ENCODE results near the gene GAS7. TPM values are rescaled to one million over a fixed set of nuclear protein-coding genes. Genes with fewer than 3 reads are reported as not detected.

The GAS7 gene
- total RNA-seq, 3 donors from 2014 or later, result 0.30 to 1.6 (median 0.82) TPM

- Mint-ChIP-seq H3K36me3 (ENCODE audit: insufficient read depth) (no peaks in the 10 kb centered on the region), H3K9me3 (peaks cover 7% of the 10 kb centered on the region), H3K27me3 (ENCODE audit: low read depth) (no peaks in the 10 kb centered on the region), H3K4me3 (no peak overlapping the region), H3K4me1 (ENCODE audit: low read depth) (no peaks in the 10 kb centered on the region)
- no peak for ATAC-seq
- no peak for DNase-seq
Observed at GRCh38 chr17:9862949-9863348, 335.5 kb downstream of the GAS7 start.

- Mint-ChIP-seq H3K36me3 (ENCODE audit: insufficient read depth) (no peaks in the 10 kb centered on the region), H3K9me3 (peaks cover 10% of the 10 kb centered on the region), H3K4me1 (ENCODE audit: low read depth) (no peaks in the 10 kb centered on the region), H3K27me3 (ENCODE audit: low read depth) (no peaks in the 10 kb centered on the region), H3K4me3 (no peak overlapping the region)
- ATAC-seq (no peak), DNase-seq (no peak)
Observed at GRCh38 chr17:9862220-9862619, 336.2 kb downstream of the GAS7 start.

GRCh38 chr17:9860851-9861250 lies 337.6 kb downstream of the GAS7 start:
- H3K36me3 Mint-ChIP-seq (ENCODE audit: insufficient read depth), result no peaks in the 10 kb centered on the region
- DNase-seq (no peak), ATAC-seq (no peak)
- H3K4me3 Mint-ChIP-seq, result no peak overlapping the region
- no peaks in the 10 kb centered on the region for H3K27me3 Mint-ChIP-seq (ENCODE audit: low read depth)
- no peaks in the 10 kb centered on the region for H3K4me1 Mint-ChIP-seq (ENCODE audit: low read depth)
- peaks cover 10% of the 10 kb centered on the region for H3K9me3 Mint-ChIP-seq

Other genes with a start within 250 kb of the GAS7 start
- not detected for gene MYH13, start 174.4 kb upstream of the GAS7 start, total RNA-seq
- not detected for gene MYH8, start 223.3 kb upstream of the GAS7 start, total RNA-seq

Data from activated T-cell treated with anti-CD3 and anti-CD28 coated beads, Interleukin-2, amount 50 U/mL, for 4 hours (primary cell).